MG63 (cell line): ENCODE measurements around the gene SLC17A2. TPM values are rescaled to one million over a fixed set of nuclear protein-coding genes. Genes with fewer than 3 reads are reported as not detected.
A peak's percentile ranks its signal among the peaks of the same experiment; 100 is the strongest.

Experiments
- DNase-seq: peaks from one replicate; pipeline ENCODE4 v3.0.0-alpha.2; 2020
- H3K27me3 ChIP-seq: fragments of 250-450 bp; sonication (Bioruptor Pico); 2 replicates; pipeline ENCODE4 v1.5.1; 2020; ENCODE audit warnings: mild to moderate bottlenecking, moderate library complexity
- H3K36me3 ChIP-seq: fragments of 250-450 bp; sonication (Bioruptor Pico); 2 replicates; pipeline ENCODE4 v1.5.1; 2020; ENCODE audit warnings: mild to moderate bottlenecking, moderate library complexity
- H3K4me3 ChIP-seq: fragments of 250-450 bp; sonication (Bioruptor Pico); 2 replicates; pipeline ENCODE4 v1.5.1; 2020; ENCODE audit warnings: mild to moderate bottlenecking, moderate library complexity
- H3K9me3 ChIP-seq: fragments of 250-450 bp; sonication (Bioruptor Pico); 2 replicates; pipeline ENCODE4 v1.5.1; 2020; ENCODE audit warnings: mild to moderate bottlenecking, moderate library complexity
- total RNA-seq: library from RNA; depleted of rRNA; stranded (reverse); fragments of >200 nt; shearing (Covaris generic); gene quantifications from 2 replicates; pipeline ENCODE4 v1.2.3, GENCODE V29; 2014; ENCODE audit warnings: low replicate concordance; rRNA removed

SLC17A2 gene
- total RNA-seq, 1 experiment from 2014 or later = not detected

DNA sequence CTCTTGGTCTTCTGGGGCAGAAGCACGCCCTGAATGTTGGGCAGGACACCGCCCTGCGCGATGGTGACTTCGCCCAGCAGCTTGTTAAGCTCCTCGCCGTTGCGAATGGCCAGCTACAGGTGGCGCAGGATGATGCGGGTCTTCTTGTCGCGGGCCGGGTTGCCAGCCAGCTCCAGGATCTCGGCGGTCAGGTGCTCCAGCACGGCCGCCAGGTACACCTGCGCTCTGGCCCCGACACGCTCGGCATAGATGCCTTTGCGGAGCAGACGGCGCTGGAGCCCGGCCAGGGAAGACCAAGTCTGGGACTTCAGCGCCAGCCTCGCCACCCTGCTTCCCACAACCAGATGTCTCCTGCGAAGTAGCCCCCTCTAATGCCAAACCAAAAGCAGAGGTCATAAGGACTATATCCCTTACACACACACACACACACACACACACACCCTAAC is 48.4 kb downstream of the SLC17A2 start:
- Histone ChIP-seq H3K27me3 (no peaks in the 10 kb centered on the region), H3K9me3 (no peaks in the 10 kb centered on the region), H3K4me3 (peak overlapping the region; percentile 32), H3K36me3 (no peaks in the 10 kb centered on the region)
- peak; percentile 44 for DNase-seq

DNA sequence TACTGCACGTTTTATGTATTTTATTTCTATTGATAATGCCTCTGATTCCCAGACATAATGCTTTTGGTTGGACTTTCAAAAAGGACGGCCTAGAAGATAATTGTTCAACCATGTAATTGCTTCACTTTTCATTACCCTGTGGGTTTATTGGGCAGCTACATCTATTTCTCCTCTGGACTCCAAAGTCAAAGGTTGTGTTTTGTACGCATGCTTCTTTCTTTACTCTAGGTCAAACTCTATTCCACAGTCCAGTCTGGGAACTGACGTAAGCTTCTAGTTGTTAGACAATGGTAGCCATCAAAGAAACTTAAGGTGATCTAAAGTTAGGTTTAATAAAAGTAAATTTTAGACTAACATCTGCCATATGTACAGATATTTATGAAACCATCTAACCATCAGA is 49.9 kb downstream of the SLC17A2 start:
- Histone ChIP-seq H3K9me3 (no peaks in the 10 kb centered on the region), H3K27me3 (no peaks in the 10 kb centered on the region), H3K36me3 (no peaks in the 10 kb centered on the region), H3K4me3 (no peak overlapping the region)
- DNase-seq = no peak

DNA sequence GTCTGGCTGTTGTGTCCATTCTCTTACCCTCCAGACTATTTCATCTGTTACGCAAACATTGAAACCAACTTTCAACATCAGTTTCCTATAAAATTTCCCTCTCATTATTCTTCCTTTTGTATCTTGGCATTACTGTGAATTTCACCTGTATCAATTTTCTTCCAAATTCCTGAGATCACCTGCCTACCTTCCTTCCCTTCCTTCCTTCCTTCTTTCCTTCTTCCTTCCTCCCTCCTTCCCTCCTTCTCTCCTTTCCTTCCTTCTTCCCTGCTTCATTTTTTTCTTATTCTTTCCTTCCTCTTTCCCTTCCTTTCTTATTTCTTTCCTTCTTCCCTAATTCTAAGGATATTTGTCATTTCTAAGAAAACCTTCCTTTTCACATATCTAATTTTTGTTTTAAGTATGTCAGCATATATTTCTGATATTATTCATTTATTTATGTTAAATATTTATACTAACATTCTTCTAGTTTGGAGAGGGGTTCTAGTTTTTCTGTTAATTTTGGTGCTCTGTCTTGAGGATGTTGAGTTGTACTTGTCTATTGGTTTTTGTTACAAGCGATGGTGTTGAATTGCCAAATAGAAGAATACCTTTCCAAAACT is 51.7 kb downstream of the SLC17A2 start:
- H3K36me3 ChIP-seq = no peaks in the 10 kb centered on the region
- H3K27me3 ChIP-seq = no peaks in the 10 kb centered on the region
- H3K9me3 ChIP-seq = no peaks in the 10 kb centered on the region
- no peak for DNase-seq
- no peak overlapping the region for H3K4me3 ChIP-seq

DNA sequence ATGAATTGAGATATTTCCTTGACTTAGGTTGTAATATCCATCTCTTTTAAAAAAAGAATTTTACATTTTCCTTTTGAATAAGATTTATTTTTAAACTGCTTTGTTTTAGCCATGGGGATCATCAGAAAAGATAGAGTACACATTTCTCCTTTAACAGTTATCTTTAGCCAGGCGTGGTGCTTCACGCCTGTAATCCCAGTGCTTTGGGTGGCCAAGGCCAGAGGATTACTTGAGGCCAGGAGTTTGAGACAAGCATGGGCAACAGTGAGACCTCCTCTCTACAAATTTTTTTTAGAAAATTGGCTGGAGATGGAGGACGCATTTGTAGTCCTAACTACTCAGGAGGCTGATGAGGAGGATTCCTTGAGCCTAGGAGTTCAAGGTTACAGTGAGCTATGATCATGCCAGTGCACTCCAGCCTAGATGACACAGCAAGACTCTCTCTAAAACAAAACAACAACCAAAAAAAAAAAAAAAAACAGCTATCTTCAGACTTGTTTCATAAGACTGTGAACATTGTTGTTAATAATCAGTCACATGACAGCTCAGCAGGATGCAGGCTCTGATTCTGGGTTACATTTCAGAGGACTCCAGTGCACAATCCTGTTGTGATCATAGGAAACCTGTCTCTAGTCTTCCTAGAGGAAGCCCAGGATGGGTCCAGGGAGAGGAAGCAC is 54.4 kb downstream of the SLC17A2 start:
- Histone ChIP-seq H3K9me3 (no peaks in the 10 kb centered on the region), H3K27me3 (no peaks in the 10 kb centered on the region), H3K36me3 (no peaks in the 10 kb centered on the region), H3K4me3 (no peak overlapping the region)
- no peak for DNase-seq

DNA sequence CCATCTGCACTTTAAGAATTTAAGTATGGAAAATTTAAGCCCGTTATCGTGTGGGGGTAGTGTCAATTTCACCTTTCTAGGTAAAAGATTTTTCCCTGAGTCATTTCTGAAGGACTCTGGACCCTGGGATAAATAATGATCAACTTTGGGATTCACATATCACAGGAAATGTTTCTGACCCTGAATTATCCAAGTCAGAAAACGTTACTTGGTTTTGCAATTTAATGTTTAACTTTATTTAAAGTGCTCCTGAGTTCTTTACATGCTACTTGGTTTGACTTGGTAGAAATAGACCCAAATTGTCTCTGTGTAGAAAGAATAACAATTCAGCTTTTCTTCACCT is 55.0 kb downstream of the SLC17A2 start:
- no peaks in the 10 kb centered on the region for H3K27me3 ChIP-seq
- no peak for DNase-seq
- H3K36me3 ChIP-seq = no peaks in the 10 kb centered on the region
- no peak overlapping the region for H3K4me3 ChIP-seq
- no peaks in the 10 kb centered on the region for H3K9me3 ChIP-seq

DNA sequence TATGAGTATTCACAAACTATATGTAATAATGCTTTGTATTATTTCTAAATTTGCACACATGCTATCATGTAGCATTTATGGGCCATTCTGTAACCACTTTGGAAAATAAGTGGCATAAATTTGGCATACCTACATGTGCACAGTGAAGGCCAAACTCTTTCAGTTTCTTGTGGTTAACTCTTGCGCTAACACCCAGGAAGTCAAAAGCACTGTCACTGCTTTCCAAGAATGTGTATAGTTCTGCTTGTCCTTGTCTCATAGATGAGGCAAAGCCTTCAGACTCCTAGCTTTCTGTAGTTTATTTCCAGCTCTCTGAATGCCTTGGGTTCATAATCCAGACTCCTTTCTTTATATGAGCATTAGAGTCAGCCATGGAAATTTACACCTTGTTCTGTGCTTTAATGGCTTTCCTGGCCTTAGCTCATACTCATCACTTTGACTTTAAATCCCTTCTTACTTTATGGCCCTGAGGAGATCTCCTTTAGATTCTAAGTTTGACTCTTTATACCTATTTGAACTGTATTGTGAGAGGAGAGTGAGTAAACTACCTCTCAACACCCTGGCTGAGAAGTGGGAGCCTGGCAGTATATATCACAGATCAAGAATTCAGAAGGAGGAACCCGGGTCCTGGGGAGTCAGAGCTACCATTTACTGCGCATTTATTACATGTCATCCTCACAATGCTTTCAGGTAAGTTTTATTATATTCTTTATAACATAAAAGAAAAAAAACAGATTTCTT is 55.5 kb downstream of the SLC17A2 start:
- no peaks in the 10 kb centered on the region for H3K27me3 ChIP-seq

DNA sequence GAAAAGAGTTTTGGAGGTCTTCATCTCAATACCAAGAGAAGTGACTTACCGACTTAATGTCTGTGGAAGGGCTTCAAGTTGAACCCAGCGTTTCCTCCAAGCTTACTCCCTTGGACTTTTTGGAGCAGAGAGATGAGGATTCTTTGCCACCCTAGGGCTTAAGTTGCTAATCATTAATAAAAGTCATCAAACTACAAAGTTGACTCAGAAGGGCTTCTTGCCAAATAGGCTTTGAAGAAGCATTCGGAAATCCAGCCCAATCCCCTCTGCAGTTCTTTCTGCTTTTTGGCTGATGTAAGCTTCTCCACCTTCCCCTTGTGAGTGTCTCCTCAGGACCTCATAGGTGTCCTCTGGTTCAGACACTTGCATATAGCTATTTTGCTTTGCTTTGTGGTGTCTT is 56.4 kb downstream of the SLC17A2 start, which contains the start of gene SLC17A3:
Gene SLC17A3, minus strand, starts transcription at position 126 of the 400 bp plus-strand sequence. CDS start 5,856 bp downstream, outside the sequence.
- DNase-seq = no peak
- Histone ChIP-seq H3K27me3 (no peaks in the 10 kb centered on the region), H3K36me3 (no peaks in the 10 kb centered on the region), H3K4me3 (no peak within 1 kb of the TSS), H3K9me3 (no peaks in the 10 kb centered on the region)

More for the DNA sequence above, 55.5 kb downstream of the SLC17A2 start:
- no peak overlapping the region for H3K4me3 ChIP-seq
- DNase-seq = no peak
- no peaks in the 10 kb centered on the region for H3K36me3 ChIP-seq
- no peaks in the 10 kb centered on the region for H3K9me3 ChIP-seq

DNA sequence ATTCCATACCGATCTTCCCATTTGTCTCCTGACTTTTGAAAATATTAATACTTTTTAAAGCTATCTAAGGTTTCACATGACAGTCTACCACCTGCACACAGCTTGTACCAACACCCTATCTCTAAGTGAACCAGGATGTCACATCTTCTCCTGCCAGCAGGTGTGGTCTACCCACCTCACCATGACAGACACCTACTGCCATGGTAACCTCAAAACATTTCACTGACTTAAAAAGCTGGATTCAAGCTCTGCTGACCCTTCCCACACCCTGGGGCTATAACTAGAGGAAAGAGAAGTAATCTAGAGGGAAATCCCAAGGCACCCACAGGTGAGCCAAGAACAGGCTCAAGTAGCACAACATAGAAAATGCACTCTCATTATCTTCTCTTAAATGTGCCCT is 57.7 kb downstream of the SLC17A2 start:
- DNase-seq = no peak
- Histone ChIP-seq H3K9me3 (no peaks in the 10 kb centered on the region), H3K27me3 (no peaks in the 10 kb centered on the region), H3K36me3 (no peaks in the 10 kb centered on the region), H3K4me3 (no peak overlapping the region)

DNA sequence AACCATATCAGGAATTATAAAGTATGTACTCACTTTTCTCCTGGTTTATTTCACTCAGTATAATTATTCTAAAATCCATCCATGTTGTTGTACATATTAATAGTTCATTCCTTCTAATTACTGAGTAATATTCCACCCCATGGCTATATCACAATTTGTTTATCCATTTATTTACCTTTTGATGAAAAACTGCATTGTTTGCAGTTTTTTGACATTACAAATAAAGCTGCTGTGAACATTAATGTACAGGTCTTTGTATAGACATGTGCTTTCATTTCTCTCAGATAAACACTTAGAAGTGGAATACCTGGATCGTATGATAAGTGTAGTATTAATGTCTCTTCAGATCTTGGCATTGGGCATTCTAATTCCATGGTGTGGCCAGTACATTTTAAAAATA is 60.7 kb downstream of the SLC17A2 start:
- Histone ChIP-seq H3K9me3 (no peaks in the 10 kb centered on the region), H3K36me3 (no peaks in the 10 kb centered on the region), H3K4me3 (no peak overlapping the region), H3K27me3 (no peaks in the 10 kb centered on the region)
- no peak for DNase-seq

DNA sequence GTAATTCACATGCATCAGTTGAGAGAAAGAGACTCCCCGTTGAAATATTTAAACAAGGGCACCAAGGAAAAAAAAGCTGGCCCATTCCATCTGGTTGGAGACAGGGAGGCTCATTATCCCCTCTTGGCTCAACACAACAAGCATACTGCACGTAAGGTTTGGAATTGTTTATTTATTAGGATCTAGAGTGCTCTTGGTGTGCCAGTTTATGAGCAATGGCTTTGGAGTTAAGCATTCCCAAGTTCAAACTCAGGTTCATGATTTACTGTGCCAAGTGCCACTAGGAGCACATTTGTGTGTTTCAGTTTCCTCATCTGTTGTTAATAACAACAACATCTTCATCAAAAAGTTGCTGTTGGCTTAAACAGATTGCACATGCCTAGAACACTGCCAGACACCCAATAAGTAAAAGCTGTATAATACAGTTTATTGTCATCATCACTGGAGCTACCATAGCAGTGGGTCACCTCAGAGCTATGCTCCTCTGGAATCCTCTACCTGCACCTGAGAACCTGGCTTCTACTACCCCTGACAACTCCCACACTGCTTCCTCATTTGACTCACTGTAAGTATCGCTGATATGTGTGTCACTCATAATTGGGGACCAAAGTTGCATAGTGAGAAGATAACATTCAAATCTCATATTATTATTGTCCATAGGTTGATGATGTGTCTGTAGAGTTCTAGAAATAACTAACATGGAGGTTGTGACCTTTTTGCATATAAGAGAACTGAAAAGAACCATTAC is 61.9 kb downstream of the SLC17A2 start:
- no peak overlapping the region; the same call in 1 of the 2 replicates for H3K4me3 ChIP-seq
- DNase-seq = peak; percentile 58

DNA sequence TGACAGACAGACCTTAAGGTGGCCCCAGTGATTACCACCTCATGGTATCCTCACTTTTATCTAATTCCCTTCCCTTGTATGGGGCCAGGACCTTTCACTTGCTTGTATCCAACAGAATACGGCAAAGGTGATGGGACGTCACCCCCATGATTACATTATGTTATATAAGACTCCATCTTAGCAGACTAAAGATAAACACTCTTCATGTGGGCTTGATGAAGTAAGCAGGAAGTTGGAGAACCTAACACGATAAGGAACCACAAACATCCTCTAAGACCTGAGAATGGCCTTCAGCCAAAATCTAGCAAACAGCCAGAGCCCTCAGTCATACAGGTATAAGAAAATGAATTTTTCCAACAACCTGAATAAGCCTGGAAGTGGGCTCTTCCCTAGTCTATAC is 64.5 kb downstream of the SLC17A2 start:
- Histone ChIP-seq H3K4me3 (no peak overlapping the region), H3K36me3 (no peaks in the 10 kb centered on the region), H3K9me3 (no peaks in the 10 kb centered on the region), H3K27me3 (no peaks in the 10 kb centered on the region)
- no peak for DNase-seq

More for the DNA sequence above, 61.9 kb downstream of the SLC17A2 start:
- no peaks in the 10 kb centered on the region for H3K9me3 ChIP-seq
- no peaks in the 10 kb centered on the region for H3K27me3 ChIP-seq
- no peaks in the 10 kb centered on the region for H3K36me3 ChIP-seq

DNA sequence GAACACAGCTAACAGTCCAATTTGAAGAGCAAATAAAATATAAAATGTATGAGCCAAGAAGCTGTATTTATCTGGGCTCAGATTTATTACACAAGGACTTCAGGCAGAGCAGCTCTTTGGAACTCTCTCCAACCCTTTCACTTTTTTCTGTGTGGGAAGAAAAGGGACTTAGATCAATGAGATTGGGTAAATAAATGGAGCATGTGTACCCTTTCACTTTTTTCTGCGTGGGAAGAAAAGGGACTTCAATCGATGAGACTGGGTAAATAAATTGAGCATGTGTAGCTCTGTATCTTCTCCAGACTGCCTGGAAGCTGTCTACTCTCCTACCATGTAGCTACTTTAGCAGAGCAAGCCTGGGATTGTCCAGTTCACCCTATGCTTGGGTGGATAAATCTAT is 67.1 kb downstream of the SLC17A2 start:
- Histone ChIP-seq H3K36me3 (no peaks in the 10 kb centered on the region), H3K27me3 (no peaks in the 10 kb centered on the region), H3K9me3 (no peaks in the 10 kb centered on the region), H3K4me3 (no peak overlapping the region)
- no peak for DNase-seq

Other genes starting within 250 kb of the SLC17A2 start
- not detected in 2 replicates for gene SLC17A4, start 175.9 kb downstream of the SLC17A2 start, total RNA-seq
- gene SLC17A1, start 98.6 kb downstream of the SLC17A2 start, total RNA-seq = not detected in 2 replicates
- gene SLC17A3, start 56.4 kb downstream of the SLC17A2 start, total RNA-seq = 0.86 TPM in 1 of 2 replicates, not detected in the other
- 1.4 and 1.8 TPM in 2 replicates for gene TRIM38, start 32.1 kb upstream of the SLC17A2 start, total RNA-seq
- gene HFE, start 156.7 kb upstream of the SLC17A2 start, total RNA-seq = 7.7 and 9.1 TPM in 2 replicates